ENCODE results near the gene GPR18.

GPR18 gene

GRCh38 chr13:99208185-99208584, 50.0 kb downstream of the GPR18 start:
- no peak for DNase-seq (ENCODE audit: low read depth, low spot score)

- DNase-seq (ENCODE audit: low read depth, low spot score), result no peak
Observed at GRCh38 chr13:99207511-99207910, 50.7 kb downstream of the GPR18 start.

GRCh38 chr13:99206873-99207272, 51.3 kb downstream of the GPR18 start:
- no peak for DNase-seq (ENCODE audit: low read depth, low spot score)

GRCh38 chr13:99206226-99206625, 52.0 kb downstream of the GPR18 start:
- DNase-seq (ENCODE audit: low read depth, low spot score), result no peak

- DNase-seq (ENCODE audit: low read depth, low spot score), result no peak
Observed at GRCh38 chr13:99205621-99206220, 52.5 kb downstream of the GPR18 start.
